HCT116 (cell line): ENCODE results near the gene SLC8A1.

Source experiments
- EZH2phosphoT487 ChIP-seq: fragments of 200-600 bp; IDR thresholded peaks from 2 replicates; pipeline ENCODE4 v1.6.1; 2018; ENCODE audit warnings: antibody characterized with exemption, borderline replicate concordance
- POLR2A ChIP-seq: IDR thresholded peaks from 2 replicates; pipeline ENCODE4 v1.7.0; 2011; ENCODE audit warnings: borderline replicate concordance; ENCODE audit not compliant: insufficient read depth, insufficient read length; ENCODE audit errors: extremely low read depth
- POLR2AphosphoS5 ChIP-seq: IDR thresholded peaks from 2 replicates; pipeline ENCODE4 v1.6.1; 2011; ENCODE audit warnings: mild to moderate bottlenecking, low read depth, low read length, moderate library complexity
- SIN3A ChIP-seq: IDR thresholded peaks from 2 replicates; pipeline ENCODE4 v1.6.1; 2012; ENCODE audit warnings: low read depth
- SP1 ChIP-seq: IDR thresholded peaks from 2 replicates; pipeline ENCODE4 v1.6.1; 2012; ENCODE audit warnings: low read depth
- SRF ChIP-seq: IDR thresholded peaks from 2 replicates; pipeline ENCODE4 v1.6.1; 2012; ENCODE audit warnings: low read depth
- YY1 ChIP-seq: IDR thresholded peaks from 2 replicates; pipeline ENCODE4 v1.6.1; 2011; ENCODE audit warnings: low read length, low read depth, moderate library complexity, mild to moderate bottlenecking; ENCODE audit not compliant: insufficient replicate concordance; ENCODE audit errors: extremely low read depth
- ZNF274 ChIP-seq: fragments of 200-500 bp; sonication (Bioruptor generic); IDR thresholded peaks from 2 replicates; pipeline ENCODE4 v1.6.1; 2014; ENCODE audit warnings: mild to moderate bottlenecking, low read depth, low read length, inconsistent platforms
- TF ChIP-seq, protein P1 (sequence below), 3 experiments: fragments of 200-600 bp in 1 of 3; sonication (generic) in 1 of 3; IDR thresholded peaks in 2 of 3; conservative IDR thresholded peaks in 1 of 3; 2 replicates each; pipeline ENCODE4 v1.5.1; 2012 to 2017; ENCODE audit warnings: low read depth in 2 of 3, low read length in 2 of 3, antibody characterized with exemption in 1 of 3, borderline replicate concordance in 1 of 3, control low read depth in 1 of 3, mild to moderate bottlenecking in 1 of 3, mixed read lengths in 1 of 3, mixed run types in 1 of 3, moderate library complexity in 1 of 3; ENCODE audit not compliant: insufficient read depth in 1 of 3
- TF ChIP-seq, protein P2 (sequence below): IDR thresholded peaks from 2 replicates; pipeline ENCODE4 v1.6.1; 2012
- TF ChIP-seq, protein P3 (sequence below): IDR thresholded peaks from 2 replicates; pipeline ENCODE4 v1.6.1; 2012; ENCODE audit warnings: low read depth

DNA sequence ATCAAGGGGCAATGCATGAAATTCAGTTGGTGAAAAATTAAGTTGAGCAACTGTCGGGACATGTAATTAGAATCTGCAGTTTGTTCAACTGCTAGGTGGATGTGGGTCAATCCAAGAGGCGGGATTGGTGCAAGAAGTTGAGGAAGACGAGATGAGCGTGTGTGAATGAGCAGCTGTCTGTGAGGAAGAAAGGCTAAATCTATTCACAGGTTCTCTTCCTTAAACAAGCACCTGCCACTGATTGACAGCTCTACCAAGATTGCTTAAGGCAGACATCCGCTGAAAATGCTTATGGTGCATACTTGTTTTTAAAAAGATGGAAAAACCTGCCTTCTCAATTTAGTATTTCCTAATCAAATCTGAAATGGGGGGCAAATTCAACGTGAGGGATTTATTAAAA, 349.4 kb downstream of the SLC8A1 start:
- TF ChIP-seq, protein P1, sequence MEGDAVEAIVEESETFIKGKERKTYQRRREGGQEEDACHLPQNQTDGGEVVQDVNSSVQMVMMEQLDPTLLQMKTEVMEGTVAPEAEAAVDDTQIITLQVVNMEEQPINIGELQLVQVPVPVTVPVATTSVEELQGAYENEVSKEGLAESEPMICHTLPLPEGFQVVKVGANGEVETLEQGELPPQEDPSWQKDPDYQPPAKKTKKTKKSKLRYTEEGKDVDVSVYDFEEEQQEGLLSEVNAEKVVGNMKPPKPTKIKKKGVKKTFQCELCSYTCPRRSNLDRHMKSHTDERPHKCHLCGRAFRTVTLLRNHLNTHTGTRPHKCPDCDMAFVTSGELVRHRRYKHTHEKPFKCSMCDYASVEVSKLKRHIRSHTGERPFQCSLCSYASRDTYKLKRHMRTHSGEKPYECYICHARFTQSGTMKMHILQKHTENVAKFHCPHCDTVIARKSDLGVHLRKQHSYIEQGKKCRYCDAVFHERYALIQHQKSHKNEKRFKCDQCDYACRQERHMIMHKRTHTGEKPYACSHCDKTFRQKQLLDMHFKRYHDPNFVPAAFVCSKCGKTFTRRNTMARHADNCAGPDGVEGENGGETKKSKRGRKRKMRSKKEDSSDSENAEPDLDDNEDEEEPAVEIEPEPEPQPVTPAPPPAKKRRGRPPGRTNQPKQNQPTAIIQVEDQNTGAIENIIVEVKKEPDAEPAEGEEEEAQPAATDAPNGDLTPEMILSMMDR (IDR thresholded peaks at IDR 0.05 in 2 of 3, conservative IDR thresholded peaks at IDR 0.05 in 1 of 3; ENCODE audit: borderline replicate concordance in 1 of 3, insufficient read depth in 1 of 3, low read depth in 2 of 3, low read length in 2 of 3) = no peak
- TF ChIP-seq SIN3A = no peak
- TF ChIP-seq YY1 = no peak
- no peak for TF ChIP-seq SRF
- TF ChIP-seq POLR2A = no peak
- TF ChIP-seq EZH2phosphoT487 = no peak
- no peak for TF ChIP-seq ZNF274
- TF ChIP-seq, protein P2, sequence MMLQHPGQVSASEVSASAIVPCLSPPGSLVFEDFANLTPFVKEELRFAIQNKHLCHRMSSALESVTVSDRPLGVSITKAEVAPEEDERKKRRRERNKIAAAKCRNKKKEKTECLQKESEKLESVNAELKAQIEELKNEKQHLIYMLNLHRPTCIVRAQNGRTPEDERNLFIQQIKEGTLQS = no peak
- no peak for TF ChIP-seq POLR2AphosphoS5
- TF ChIP-seq SP1 = no peak
- TF ChIP-seq, protein P3, sequence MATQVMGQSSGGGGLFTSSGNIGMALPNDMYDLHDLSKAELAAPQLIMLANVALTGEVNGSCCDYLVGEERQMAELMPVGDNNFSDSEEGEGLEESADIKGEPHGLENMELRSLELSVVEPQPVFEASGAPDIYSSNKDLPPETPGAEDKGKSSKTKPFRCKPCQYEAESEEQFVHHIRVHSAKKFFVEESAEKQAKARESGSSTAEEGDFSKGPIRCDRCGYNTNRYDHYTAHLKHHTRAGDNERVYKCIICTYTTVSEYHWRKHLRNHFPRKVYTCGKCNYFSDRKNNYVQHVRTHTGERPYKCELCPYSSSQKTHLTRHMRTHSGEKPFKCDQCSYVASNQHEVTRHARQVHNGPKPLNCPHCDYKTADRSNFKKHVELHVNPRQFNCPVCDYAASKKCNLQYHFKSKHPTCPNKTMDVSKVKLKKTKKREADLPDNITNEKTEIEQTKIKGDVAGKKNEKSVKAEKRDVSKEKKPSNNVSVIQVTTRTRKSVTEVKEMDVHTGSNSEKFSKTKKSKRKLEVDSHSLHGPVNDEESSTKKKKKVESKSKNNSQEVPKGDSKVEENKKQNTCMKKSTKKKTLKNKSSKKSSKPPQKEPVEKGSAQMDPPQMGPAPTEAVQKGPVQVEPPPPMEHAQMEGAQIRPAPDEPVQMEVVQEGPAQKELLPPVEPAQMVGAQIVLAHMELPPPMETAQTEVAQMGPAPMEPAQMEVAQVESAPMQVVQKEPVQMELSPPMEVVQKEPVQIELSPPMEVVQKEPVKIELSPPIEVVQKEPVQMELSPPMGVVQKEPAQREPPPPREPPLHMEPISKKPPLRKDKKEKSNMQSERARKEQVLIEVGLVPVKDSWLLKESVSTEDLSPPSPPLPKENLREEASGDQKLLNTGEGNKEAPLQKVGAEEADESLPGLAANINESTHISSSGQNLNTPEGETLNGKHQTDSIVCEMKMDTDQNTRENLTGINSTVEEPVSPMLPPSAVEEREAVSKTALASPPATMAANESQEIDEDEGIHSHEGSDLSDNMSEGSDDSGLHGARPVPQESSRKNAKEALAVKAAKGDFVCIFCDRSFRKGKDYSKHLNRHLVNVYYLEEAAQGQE = no peak
